Bronchial epithelial cell (primary cell): ENCODE results near the gene ATPAF2. TPM values are rescaled to one million over a fixed set of nuclear protein-coding genes. Genes with fewer than 3 reads are reported as not detected.

Source experiments
- DNase-seq: peaks from one replicate; pipeline ENCODE4 v3.0.0-alpha.2; 2010; ENCODE audit warnings: low read depth
- FAIRE-seq: peaks from 2 replicates; lab custom pipeline; 2011; peaks lifted over from hg19 to GRCh38; lab: Jason Lieb, UNC
- H3K27me3 ChIP-seq: 2 replicates; pipeline ENCODE4 v1.5.1; 2011; ENCODE audit warnings: low read length; ENCODE audit not compliant: control insufficient read depth, insufficient read depth
- H3K36me3 ChIP-seq: 2 replicates; pipeline ENCODE4 v1.5.1; 2011; ENCODE audit warnings: low read length; ENCODE audit not compliant: control insufficient read depth, insufficient read depth
- H3K4me3 ChIP-seq: 2 replicates; pipeline ENCODE4 v1.5.1; 2011; ENCODE audit warnings: mild to moderate bottlenecking, low read depth, low read length, control low read depth
- CTCF ChIP-seq: IDR thresholded peaks from 2 replicates; pipeline ENCODE4 v1.5.1; 2011; ENCODE audit warnings: mild to moderate bottlenecking, moderate library complexity, low read length, control low read depth, inconsistent platforms; ENCODE audit not compliant: insufficient read depth, severe bottlenecking
- total RNA-seq: library from RNA; depleted of rRNA; stranded (reverse); fragments of >200 nt; gene quantifications from 2 replicates; pipeline ENCODE4 v1.2.1, GENCODE V29; 2014

The ATPAF2 gene
- total RNA-seq, 1 donor from 2014 or later, result 11.3 TPM

- TF ChIP-seq CTCF, result no peak
- Histone ChIP-seq H3K4me3 (no peak overlapping the region), H3K36me3 (no peaks in the 10 kb centered on the region), H3K27me3 (no peaks in the 10 kb centered on the region)
- FAIRE-seq (peak; percentile 28), DNase-seq (peak; percentile 25)
Measured at GRCh38 chr17:17990282-17990681, 48.7 kb downstream of the ATPAF2 start.

- Histone ChIP-seq H3K4me3 (no peak overlapping the region), H3K27me3 (no peaks in the 10 kb centered on the region), H3K36me3 (no peaks in the 10 kb centered on the region)
- FAIRE-seq, result no peak
- DNase-seq, result no peak
- TF ChIP-seq CTCF, result no peak
Measured at GRCh38 chr17:17989618-17990017, 49.4 kb downstream of the ATPAF2 start.

GRCh38 chr17:17989081-17989480, 49.9 kb downstream of the ATPAF2 start:
- DNase-seq, result no peak
- H3K36me3 ChIP-seq, result no peaks in the 10 kb centered on the region
- no peaks in the 10 kb centered on the region for H3K27me3 ChIP-seq
- H3K4me3 ChIP-seq, result no peak overlapping the region
- TF ChIP-seq CTCF, result no peak
- FAIRE-seq, result no peak

GRCh38 chr17:17988427-17988945, 50.5 kb downstream of the ATPAF2 start:
- Histone ChIP-seq H3K36me3 (no peaks in the 10 kb centered on the region), H3K27me3 (no peaks in the 10 kb centered on the region), H3K4me3 (no peak overlapping the region)
- TF ChIP-seq CTCF, result no peak
- DNase-seq (no peak), FAIRE-seq (no peak)

- DNase-seq (no peak), FAIRE-seq (no peak)
- Histone ChIP-seq H3K36me3 (no peaks in the 10 kb centered on the region), H3K4me3 (no peak overlapping the region), H3K27me3 (no peaks in the 10 kb centered on the region)
- TF ChIP-seq CTCF, result no peak
Measured at GRCh38 chr17:17987901-17988300, 51.1 kb downstream of the ATPAF2 start.

GRCh38 chr17:17987187-17987896, 51.6 kb downstream of the ATPAF2 start:
- Histone ChIP-seq H3K27me3 (no peaks in the 10 kb centered on the region), H3K4me3 (no peak overlapping the region), H3K36me3 (no peaks in the 10 kb centered on the region)
- FAIRE-seq (no peak), DNase-seq (no peak)
- no peak for TF ChIP-seq CTCF
